ENCODE data around the gene EFCAB6. TPM values are rescaled to one million over a fixed set of nuclear protein-coding genes. Genes with fewer than 3 reads are reported as not detected.

The EFCAB6 gene
- total and polyA plus RNA-seq, 10 of the 15 experiments (the other 5 are each of a cell fraction or from before 2014, with no cell fraction given) = 0.05 to 0.42 (median 0.19) TPM

DNA sequence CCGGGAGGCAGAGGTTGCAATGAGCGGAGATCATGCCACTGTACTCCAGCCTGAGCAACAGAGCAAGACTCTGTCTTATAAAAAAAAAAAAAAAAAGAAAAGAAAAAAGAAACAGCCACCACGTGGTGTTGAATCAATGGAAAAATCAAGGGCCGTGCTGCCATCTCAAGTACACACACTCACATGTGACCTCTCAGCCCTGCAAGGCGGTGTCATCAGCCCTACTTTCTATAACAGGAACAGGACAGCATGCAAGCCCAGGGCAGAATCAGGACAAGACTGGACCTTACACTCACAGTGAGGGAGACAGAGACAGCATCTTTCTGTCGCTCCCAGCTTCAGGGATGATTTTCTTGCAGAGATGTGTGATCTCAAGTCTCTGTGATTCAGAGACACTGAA, 220.7 kb downstream of the EFCAB6 start:
- POLR2A ChIA-PET = no interaction called here
- DNase-seq (ENCODE audit: low read depth, low spot score) (no peak), FAIRE-seq (no peak), ATAC-seq (no peak)
- BruUV-seq (replicated peaks) = no TSS peak
- H3K4me3 ChIP-seq = no peak overlapping the region
- intact Hi-C loops (cut with micrococcal nuclease; ENCODE audit: unreplicated experiment) (no loop called here), in situ Hi-C loops (cut with MboI) (no loop called here)
- H3K27me3 ChIP-seq (replicated peaks in 1 of 2; ENCODE audit: control insufficient read depth in 2 of 2, insufficient read depth in 2 of 2, low read length in 1 of 2) = 0 out of 4 replicates have a peak, but pooled peaks cover 0 to 2% of the 10 kb centered on the region in 2 experiments
- no peaks in the 10 kb centered on the region for H3K9me3 ChIP-seq (replicated peaks; ENCODE audit: control insufficient read depth, insufficient read depth, low read length)
- no peaks in the 10 kb centered on the region for H3K4me1 ChIP-seq (ENCODE audit: control insufficient read depth, insufficient read depth, low read length)
- H3K4me2 ChIP-seq (ENCODE audit: control insufficient read depth, insufficient read depth) = no peak overlapping the region
- WGBS (ENCODE audit: insufficient coverage, insufficient replicate concordance, low lambda C conversion rate, missing lambda C conversion rate) = 9% methylated on average over 4 of the region's 6 CpGs
- H4K20me1 ChIP-seq (ENCODE audit: control insufficient read depth, insufficient read depth) = no peaks in the 10 kb centered on the region
- no peak overlapping the region for H2AFZ ChIP-seq (ENCODE audit: control insufficient read depth, low read depth, low read length)
- TF ChIP-seq GABPA (IDR thresholded peaks at IDR 0.05; ENCODE audit: low read depth) (no peak), HCFC1 (IDR thresholded peaks at IDR 0.05; ENCODE audit: low read length) (no peak), CREM (IDR thresholded peaks at IDR 0.05; ENCODE audit: low read depth) (no peak), CBFB (IDR thresholded peaks at IDR 0.05; ENCODE audit: low read depth) (no peak), POLR2AphosphoS2 (IDR thresholded peaks at IDR 0.05; ENCODE audit: low read depth, low read length) (no peak), CHD2 (IDR thresholded peaks at IDR 0.05; ENCODE audit: borderline replicate concordance, low read depth, low read length) (no peak), RUNX3 (IDR thresholded peaks at IDR 0.05; ENCODE audit: low read length) (no peak), BACH1 (IDR thresholded peaks at IDR 0.05; ENCODE audit: borderline replicate concordance) (no peak)
- TF ChIP-seq, protein P1, sequence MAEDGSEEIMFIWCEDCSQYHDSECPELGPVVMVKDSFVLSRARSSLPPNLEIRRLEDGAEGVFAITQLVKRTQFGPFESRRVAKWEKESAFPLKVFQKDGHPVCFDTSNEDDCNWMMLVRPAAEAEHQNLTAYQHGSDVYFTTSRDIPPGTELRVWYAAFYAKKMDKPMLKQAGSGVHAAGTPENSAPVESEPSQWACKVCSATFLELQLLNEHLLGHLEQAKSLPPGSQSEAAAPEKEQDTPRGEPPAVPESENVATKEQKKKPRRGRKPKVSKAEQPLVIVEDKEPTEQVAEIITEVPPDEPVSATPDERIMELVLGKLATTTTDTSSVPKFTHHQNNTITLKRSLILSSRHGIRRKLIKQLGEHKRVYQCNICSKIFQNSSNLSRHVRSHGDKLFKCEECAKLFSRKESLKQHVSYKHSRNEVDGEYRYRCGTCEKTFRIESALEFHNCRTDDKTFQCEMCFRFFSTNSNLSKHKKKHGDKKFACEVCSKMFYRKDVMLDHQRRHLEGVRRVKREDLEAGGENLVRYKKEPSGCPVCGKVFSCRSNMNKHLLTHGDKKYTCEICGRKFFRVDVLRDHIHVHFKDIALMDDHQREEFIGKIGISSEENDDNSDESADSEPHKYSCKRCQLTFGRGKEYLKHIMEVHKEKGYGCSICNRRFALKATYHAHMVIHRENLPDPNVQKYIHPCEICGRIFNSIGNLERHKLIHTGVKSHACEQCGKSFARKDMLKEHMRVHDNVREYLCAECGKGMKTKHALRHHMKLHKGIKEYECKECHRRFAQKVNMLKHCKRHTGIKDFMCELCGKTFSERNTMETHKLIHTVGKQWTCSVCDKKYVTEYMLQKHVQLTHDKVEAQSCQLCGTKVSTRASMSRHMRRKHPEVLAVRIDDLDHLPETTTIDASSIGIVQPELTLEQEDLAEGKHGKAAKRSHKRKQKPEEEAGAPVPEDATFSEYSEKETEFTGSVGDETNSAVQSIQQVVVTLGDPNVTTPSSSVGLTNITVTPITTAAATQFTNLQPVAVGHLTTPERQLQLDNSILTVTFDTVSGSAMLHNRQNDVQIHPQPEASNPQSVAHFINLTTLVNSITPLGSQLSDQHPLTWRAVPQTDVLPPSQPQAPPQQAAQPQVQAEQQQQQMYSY (CRISPR knock-in tag; IDR thresholded peaks at IDR 0.05) = no peak
- no peaks in the 10 kb centered on the region for H3K79me2 ChIP-seq (ENCODE audit: control insufficient read depth, insufficient read depth, low read length)
- CTCF ChIA-PET = no interaction called here
- SMC1A ChIA-PET (ENCODE audit: uncharacterized antibody, unreplicated experiment) = no interaction called here
- H3K9ac ChIP-seq (ENCODE audit: control insufficient read depth, insufficient read depth, low read length) = no peak overlapping the region
- no peaks in the 10 kb centered on the region for H3K36me3 ChIP-seq (ENCODE audit: control insufficient read depth in 2 of 2, insufficient read depth in 2 of 2, low read length in 1 of 2)
- H3K27ac ChIP-seq (ENCODE audit: control insufficient read depth, insufficient read depth) = no peak overlapping the region
- RAD21 ChIA-PET (ENCODE audit: unreplicated experiment) = no interaction called here

Measured in GM12878 (cell line).